Ovary (tissue), 3 donors: ENCODE measurements around the gene PSG7.
"Not testable (repeated sequence)": the region's sequence is repeated elsewhere in the genome, so short reads cannot be mapped to it uniquely, and the experiment has no call there.

Experiments used
- EP300 ChIP-seq: sonication (generic); formaldehyde crosslinking; IDR thresholded peaks from one replicate; pipeline ENCODE4 v1.6.1; 2017; ENCODE audit warnings: antibody characterized with exemption
- POLR2A ChIP-seq: fragments of 450-650 bp; IDR thresholded peaks from one replicate; pipeline ENCODE4 v1.6.1; 2017; ENCODE audit warnings: antibody characterized with exemption, mild to moderate bottlenecking, moderate library complexity
- TF ChIP-seq, protein P1 (sequence below), 3 donors: fragments of 450-650 bp in 2 of 3; fragments of 200-600 bp in 1 of 3; IDR thresholded peaks; one replicate each; pipeline versions ENCODE4 v1.5.1 to v1.8.0; 2016 to 2022; ENCODE audit warnings: antibody characterized with exemption in 3 of 3, mild to moderate bottlenecking in 1 of 3
- donor health status: DM: no; HTN: no; CAD: no.

- TF ChIP-seq, protein P1, sequence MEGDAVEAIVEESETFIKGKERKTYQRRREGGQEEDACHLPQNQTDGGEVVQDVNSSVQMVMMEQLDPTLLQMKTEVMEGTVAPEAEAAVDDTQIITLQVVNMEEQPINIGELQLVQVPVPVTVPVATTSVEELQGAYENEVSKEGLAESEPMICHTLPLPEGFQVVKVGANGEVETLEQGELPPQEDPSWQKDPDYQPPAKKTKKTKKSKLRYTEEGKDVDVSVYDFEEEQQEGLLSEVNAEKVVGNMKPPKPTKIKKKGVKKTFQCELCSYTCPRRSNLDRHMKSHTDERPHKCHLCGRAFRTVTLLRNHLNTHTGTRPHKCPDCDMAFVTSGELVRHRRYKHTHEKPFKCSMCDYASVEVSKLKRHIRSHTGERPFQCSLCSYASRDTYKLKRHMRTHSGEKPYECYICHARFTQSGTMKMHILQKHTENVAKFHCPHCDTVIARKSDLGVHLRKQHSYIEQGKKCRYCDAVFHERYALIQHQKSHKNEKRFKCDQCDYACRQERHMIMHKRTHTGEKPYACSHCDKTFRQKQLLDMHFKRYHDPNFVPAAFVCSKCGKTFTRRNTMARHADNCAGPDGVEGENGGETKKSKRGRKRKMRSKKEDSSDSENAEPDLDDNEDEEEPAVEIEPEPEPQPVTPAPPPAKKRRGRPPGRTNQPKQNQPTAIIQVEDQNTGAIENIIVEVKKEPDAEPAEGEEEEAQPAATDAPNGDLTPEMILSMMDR (IDR thresholded peaks at IDR 0.05), result not testable (repeated sequence)
- TF ChIP-seq POLR2A, EP300: not testable (repeated sequence)
These were observed 13.9 kb downstream of the PSG7 start for GRCh38 chr19:42923106-42923505.
